Measurements from ENCODE around the gene XIRP1. TPM values are rescaled to one million over a fixed set of nuclear protein-coding genes. Genes with fewer than 3 reads are reported as not detected.
A peak's percentile ranks its signal among the peaks of the same experiment; 100 is the strongest.

XIRP1 gene
- total and polyA plus RNA-seq, 4 donors: 0.08 to 0.81 (median 0.52) TPM

- Histone ChIP-seq H3K9me3 (ENCODE audit: control insufficient read depth in 4 of 4, insufficient read depth in 3 of 4, low read length in 3 of 4) (no peaks in the 10 kb centered on the region), H3K9ac (ENCODE audit: insufficient read depth in 1 of 2, low read length in 2 of 2) (no peak overlapping the region), H3K36me3 (ENCODE audit: control insufficient read depth in 4 of 4, insufficient read depth in 4 of 4, low read length in 4 of 4) (no peaks in the 10 kb centered on the region), H3K27ac (ENCODE audit: low read depth in 1 of 2, low read length in 1 of 2) (peak overlapping the region; percentile 72 to 93), H3K4me3 (no peak overlapping the region), H3K4me1 (ENCODE audit: control insufficient read depth in 5 of 5, insufficient read depth in 5 of 5, low read length in 5 of 5) (peaks cover 0 to 43% (median 15%) of the 10 kb centered on the region in 5 donors), H3K27me3 (ENCODE audit: control insufficient read depth in 3 of 3, insufficient read depth in 3 of 3, low read length in 2 of 3) (no peaks in the 10 kb centered on the region)
- WGBS, 2 donors: 57 to 70% methylated on average over 18 of the region's 18 CpGs
- TF ChIP-seq CTCF (IDR thresholded peaks at IDR 0.05; ENCODE audit: control extremely low read depth, extremely low read depth): no peak
- ATAC-seq (ENCODE audit: insufficient read depth, low FRiP score): no peak
- peak in 1 of 3 donors; percentile 34 for DNase-seq
Observed at GRCh38 chr3:39154280-39155021, 37.9 kb downstream of the XIRP1 start.

- 29 to 48% methylated on average over 9 of the region's 9 CpGs for WGBS, 2 donors
- DNase-seq: no peak
- H3K4me3 ChIP-seq: peak overlapping the region; percentile 23
- no peaks in the 10 kb centered on the region for H3K36me3 ChIP-seq (ENCODE audit: control insufficient read depth in 4 of 4, insufficient read depth in 4 of 4, low read length in 4 of 4)
- peaks cover 0 to 48% (median 19%) of the 10 kb centered on the region in 5 donors for H3K4me1 ChIP-seq (ENCODE audit: control insufficient read depth in 5 of 5, insufficient read depth in 5 of 5, low read length in 5 of 5)
- peak overlapping the region; percentile 72 to 93 for H3K27ac ChIP-seq (ENCODE audit: low read depth in 1 of 2, low read length in 1 of 2)
- no peak overlapping the region for H3K9ac ChIP-seq (ENCODE audit: insufficient read depth in 1 of 2, low read length in 2 of 2)
- no peak for TF ChIP-seq CTCF (IDR thresholded peaks at IDR 0.05; ENCODE audit: control extremely low read depth, extremely low read depth)
- no peaks in the 10 kb centered on the region for H3K9me3 ChIP-seq (ENCODE audit: control insufficient read depth in 4 of 4, insufficient read depth in 3 of 4, low read length in 3 of 4)
- no peak for ATAC-seq (ENCODE audit: insufficient read depth, low FRiP score)
- no peaks in the 10 kb centered on the region for H3K27me3 ChIP-seq (ENCODE audit: control insufficient read depth in 3 of 3, insufficient read depth in 3 of 3, low read length in 2 of 3)
Observed at GRCh38 chr3:39153977-39154279, 38.5 kb downstream of the XIRP1 start.

GRCh38 chr3:39150803-39151631, 41.4 kb downstream of the XIRP1 start:
- H3K27ac ChIP-seq (ENCODE audit: low read depth in 1 of 2, low read length in 1 of 2): peak overlapping the region; percentile 98 to 100
- ATAC-seq (ENCODE audit: insufficient read depth, low FRiP score) (peak; percentile 2), DNase-seq (peak; percentile 92 to 96 (median 93))
- H3K9me3 ChIP-seq (ENCODE audit: control insufficient read depth in 4 of 4, insufficient read depth in 3 of 4, low read length in 3 of 4): no peaks in the 10 kb centered on the region
- H3K9ac ChIP-seq (ENCODE audit: insufficient read depth in 1 of 2, low read length in 2 of 2): peak overlapping the region in 1 of 2 donors; percentile 86
- peaks cover 21 to 71% (median 46%) of the 10 kb centered on the region in 5 donors for H3K4me1 ChIP-seq (ENCODE audit: control insufficient read depth in 5 of 5, insufficient read depth in 5 of 5, low read length in 5 of 5)
- peak overlapping the region; percentile 85 for H3K4me3 ChIP-seq
- 22 to 48% methylated on average over 9 of the region's 9 CpGs for WGBS, 2 donors
- TF ChIP-seq CTCF (IDR thresholded peaks at IDR 0.05; ENCODE audit: control extremely low read depth, extremely low read depth): no peak
- H3K36me3 ChIP-seq (ENCODE audit: control insufficient read depth in 4 of 4, insufficient read depth in 4 of 4, low read length in 4 of 4): peaks cover 0 to 6% (median 1%) of the 10 kb centered on the region in 4 donors
- H3K27me3 ChIP-seq (ENCODE audit: control insufficient read depth in 3 of 3, insufficient read depth in 3 of 3, low read length in 2 of 3): no peaks in the 10 kb centered on the region
